ENCODE data around the gene KCNAB2.

The KCNAB2 gene

GRCh38 chr1:6045561-6045960, at the start of gene KCNAB2:
Gene KCNAB2 (plus strand): TSS chr1:6045888. CDS start chr1:6051537, 5,649 bp downstream.
- DNase-seq (ENCODE audit: extremely low read depth in 1 of 2, low read depth in 1 of 2): no peak

- no peak for DNase-seq (ENCODE audit: extremely low read depth in 1 of 2, low read depth in 1 of 2)
These were observed 48.9 kb upstream of the KCNAB2 start for GRCh38 chr1:5996641-5997270.

- no peak for DNase-seq (ENCODE audit: extremely low read depth in 1 of 2, low read depth in 1 of 2)
These were observed 48.4 kb upstream of the KCNAB2 start for GRCh38 chr1:5997316-5997715.

DNA sequence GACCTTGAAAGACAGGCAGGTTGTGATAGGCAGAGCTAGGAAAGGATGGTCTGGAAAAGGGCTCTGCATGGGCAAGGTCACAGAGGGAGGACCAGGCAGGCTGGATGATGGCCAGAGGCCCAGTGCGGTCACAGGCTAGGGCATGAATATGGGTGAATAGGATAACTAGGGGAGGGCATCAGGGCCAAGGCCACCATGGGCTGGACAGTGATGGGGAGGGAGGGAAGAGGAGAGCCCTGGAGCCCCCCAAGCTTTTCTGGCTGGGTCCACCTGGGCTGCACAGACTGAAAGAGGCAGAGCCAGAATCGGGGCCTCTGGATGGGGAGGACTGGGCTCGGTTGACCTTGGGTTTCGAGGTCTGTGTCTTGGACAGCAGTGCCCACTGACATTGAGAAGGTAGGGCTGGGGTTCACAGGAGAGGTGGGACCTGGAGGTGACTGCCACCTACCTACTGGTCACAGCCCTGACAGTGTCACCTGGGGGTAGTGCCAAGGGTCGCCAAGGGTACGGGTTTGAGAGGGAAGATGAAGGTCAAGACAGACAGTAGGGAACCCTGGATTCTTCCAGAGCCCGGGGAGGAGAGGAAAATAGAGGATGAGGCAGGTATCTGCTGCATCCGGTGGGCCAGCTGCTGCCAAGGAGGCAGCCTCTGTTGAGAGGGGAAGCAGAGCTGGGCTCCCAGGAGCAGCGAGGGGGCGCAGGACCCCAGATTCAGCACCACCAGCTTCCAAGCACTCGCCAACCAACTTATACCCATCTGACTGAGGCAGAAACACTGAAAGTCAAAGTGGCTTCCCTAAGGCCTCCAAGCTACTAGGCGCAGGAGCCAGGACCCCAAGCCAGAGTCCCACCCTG, 47.4 kb upstream of the KCNAB2 start:
- no peak for DNase-seq (ENCODE audit: extremely low read depth in 1 of 2, low read depth in 1 of 2)

DNA sequence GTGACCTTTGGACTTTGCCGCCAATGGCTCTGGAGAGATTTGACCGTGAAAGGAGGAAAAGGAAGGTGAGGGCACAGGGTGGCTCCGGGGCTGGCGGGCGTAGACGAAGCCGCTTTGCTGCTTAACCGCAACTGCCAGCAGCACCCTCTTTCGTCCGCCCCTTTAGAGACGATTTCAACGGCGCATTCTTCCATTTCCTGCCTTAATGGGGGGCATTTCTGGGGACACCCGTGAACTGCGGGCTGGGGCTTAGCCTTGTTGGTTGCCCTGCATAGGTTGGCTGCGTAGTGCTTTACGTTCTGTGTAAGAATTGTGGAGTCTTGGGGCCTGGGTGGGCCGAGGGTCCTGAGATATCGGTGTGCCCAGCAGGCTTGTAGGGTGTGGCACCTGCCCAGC, 46.8 kb upstream of the KCNAB2 start:
- no peak for DNase-seq (ENCODE audit: extremely low read depth in 1 of 2, low read depth in 1 of 2)

DNA sequence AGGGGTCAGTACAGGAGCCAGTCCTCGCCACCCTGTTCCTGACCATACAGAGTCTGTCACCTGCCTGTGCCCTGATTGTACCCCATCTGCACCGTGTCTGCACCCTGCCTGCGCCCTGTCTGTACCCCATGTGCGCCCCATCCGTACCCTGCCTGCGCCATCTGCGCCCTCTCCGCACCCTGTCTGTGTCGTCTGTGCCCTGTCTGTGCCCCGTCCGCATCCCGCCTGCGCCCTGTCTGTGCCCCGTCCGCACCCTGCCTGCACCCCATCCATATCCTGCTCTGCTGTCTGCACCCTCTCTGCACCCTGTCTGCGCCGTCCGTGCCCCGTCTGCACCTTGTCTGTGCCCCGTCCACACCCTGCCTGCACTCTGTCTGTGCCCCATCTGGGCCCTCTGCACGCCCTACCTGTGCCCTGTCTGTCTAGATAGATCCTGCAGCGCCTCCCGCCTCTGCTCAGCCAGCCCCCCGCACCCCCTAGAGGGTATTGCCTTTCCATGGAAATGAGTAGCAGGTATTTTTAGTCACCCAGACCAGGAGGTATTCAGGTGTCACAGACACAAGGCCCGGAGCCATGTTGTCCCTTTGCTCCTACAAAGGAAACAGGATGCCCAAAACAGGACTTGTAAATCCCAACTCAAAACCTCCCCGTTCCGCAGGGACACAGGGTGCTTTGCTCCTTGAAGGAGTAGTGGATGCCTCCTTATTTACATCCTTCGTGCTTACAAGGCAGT, 45.8 kb upstream of the KCNAB2 start:
- no peak for DNase-seq (ENCODE audit: extremely low read depth in 1 of 2, low read depth in 1 of 2)

DNA sequence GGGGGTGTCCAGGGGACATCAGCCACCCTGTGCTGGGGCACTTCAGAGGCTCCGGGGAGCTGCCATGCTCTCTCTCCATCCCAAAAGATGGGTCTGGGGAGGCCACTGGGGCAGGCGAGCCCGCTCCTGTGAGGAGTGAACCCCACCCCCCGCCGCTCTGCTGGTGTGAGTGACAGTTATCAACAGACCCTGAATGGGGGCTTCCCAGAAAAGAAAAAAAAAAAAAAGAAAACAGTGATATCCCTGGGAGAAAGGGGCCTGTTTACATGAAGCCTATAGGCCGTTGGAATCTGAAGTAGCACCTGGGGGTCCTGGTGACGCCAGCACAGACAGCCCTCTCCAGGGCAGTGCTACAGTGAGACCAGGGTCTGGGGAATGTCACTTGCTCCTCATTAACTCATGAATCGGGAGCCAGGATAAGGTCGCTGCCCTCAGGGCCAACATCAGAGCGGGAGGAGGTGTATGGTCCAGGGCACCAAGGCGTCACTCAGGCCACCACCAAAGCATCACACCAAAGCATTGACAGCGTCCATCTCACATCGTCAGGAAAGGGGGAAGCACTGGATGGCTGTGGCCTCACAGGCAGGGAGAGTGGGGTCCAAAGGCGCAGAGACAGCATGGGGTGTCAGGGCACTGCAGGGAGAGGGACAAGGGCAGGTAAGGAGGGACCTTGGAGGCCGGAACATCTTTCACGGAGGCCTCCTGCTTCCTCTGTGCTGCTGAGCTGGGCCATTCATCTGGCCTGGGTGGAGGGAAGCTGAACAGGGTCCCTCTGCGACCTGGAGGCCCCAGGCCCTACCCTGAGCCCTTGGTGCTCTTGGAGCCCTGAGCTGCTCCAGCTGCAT, 45.0 kb upstream of the KCNAB2 start:
- DNase-seq (ENCODE audit: extremely low read depth in 1 of 2, low read depth in 1 of 2): no peak

- no peak for DNase-seq (ENCODE audit: extremely low read depth in 1 of 2, low read depth in 1 of 2)
These were observed 43.6 kb upstream of the KCNAB2 start for GRCh38 chr1:6001992-6002576.

DNA sequence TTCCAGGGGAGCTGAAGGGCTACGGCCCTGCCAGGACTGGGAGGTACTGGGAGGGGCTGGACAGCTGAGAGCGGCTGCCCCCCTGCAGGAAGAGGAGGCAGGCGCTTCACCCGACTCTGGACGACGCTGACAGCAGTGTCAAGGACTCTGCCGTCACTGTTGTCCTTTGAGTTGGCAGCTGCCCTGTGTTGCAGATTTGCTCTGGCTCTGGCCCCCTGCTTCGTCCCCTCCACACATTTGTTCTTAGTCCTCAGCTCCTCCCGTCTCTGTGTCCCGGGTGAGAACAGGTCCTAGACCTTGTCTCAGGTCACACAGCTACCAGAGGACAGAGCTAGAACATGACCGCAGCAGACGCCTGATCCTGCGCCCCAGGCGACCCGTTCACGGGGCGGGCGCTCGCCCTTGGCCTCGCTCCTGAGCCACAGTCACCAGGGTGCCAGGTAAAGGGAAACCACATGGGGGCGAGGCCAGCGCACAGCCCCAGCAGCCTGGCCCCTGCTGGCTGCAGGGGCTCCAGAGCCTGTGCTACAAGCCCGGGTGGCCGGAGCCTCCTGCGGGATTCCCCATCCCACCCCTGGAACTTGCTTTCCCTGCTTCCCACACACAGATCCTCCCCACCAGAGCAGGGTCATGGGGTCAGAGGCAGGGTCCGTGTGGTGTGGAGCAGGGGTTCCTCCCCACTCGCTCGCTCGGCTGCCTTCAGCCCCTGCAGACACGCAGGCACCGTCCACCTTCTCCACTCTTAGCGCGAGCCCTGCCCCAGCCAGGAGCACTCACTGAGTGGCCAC, 42.8 kb upstream of the KCNAB2 start:
- no peak for DNase-seq (ENCODE audit: extremely low read depth in 1 of 2, low read depth in 1 of 2)

GRCh38 chr1:6003568-6004411, 41.9 kb upstream of the KCNAB2 start:
- DNase-seq (ENCODE audit: extremely low read depth in 1 of 2, low read depth in 1 of 2): no peak

DNA sequence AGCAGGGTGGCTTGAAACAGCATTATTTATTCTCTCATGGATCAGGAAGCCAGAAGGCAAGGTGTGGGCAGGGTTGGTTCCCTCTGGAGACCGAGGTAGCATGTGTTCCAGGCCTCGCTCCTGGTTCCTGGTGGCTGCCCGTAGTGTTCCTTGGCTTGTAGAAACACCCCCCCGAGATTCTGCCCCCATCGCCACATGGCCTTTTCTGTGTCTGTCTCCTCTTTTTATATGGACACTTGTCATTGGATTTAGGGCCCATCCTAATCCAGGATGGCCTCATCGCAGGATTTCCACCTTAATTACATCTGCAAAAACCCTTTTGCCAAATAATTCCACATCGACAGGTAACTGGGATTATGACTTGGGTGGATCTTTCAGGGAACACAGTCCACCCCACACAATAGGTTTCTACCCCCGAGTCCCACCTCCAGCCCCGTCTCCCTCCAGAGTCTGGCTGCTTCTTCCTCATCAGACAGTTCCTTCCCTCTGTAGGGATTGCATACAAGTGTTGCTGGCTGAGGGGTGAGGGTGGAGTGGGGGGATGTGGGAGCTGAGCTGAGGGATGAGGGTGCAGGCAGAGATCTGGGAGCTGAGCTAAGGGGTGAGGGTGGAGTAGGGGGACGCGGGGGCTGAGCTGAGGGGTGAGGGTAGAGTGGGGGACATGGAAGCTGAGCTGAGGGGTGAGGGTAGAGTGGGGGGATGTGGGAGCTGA, 41.1 kb upstream of the KCNAB2 start:
- no peak for DNase-seq (ENCODE audit: extremely low read depth in 1 of 2, low read depth in 1 of 2)

DNA sequence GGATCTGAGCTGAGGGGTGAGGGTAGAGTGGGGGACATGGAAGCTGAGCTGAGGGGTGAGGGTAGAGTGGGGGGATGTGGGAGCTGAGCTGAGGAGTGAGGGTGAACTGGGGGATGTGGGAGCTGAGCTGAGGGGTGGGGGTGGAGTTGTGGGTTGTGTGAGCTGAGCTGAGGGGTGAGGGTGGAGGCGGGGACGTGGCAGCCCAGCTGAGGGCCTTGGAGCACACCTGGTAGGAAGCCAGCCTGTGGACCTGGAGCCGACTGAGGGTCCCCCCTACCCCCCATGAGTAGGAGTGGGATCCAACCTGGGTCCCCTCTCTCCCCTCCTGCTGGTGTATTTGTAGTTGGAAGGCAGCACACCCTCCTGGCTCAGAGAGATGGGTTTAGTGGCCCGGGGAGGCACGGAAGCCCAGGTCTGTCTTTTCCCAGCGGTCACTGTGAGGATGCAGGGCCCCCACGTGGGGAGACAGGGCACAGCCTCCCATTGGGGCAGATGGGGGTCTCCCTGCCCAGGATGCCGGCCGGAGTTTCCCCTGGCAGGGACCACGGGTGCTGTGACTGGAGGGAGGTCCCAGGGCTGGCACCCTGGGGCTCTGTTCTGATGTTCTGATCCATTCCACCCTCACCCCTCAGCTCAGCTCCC, 40.3 kb upstream of the KCNAB2 start:
- DNase-seq (ENCODE audit: extremely low read depth in 1 of 2, low read depth in 1 of 2): no peak

- no peak for DNase-seq (ENCODE audit: extremely low read depth in 1 of 2, low read depth in 1 of 2)
These were observed 38.8 kb upstream of the KCNAB2 start for GRCh38 chr1:6006882-6007281.

DNA sequence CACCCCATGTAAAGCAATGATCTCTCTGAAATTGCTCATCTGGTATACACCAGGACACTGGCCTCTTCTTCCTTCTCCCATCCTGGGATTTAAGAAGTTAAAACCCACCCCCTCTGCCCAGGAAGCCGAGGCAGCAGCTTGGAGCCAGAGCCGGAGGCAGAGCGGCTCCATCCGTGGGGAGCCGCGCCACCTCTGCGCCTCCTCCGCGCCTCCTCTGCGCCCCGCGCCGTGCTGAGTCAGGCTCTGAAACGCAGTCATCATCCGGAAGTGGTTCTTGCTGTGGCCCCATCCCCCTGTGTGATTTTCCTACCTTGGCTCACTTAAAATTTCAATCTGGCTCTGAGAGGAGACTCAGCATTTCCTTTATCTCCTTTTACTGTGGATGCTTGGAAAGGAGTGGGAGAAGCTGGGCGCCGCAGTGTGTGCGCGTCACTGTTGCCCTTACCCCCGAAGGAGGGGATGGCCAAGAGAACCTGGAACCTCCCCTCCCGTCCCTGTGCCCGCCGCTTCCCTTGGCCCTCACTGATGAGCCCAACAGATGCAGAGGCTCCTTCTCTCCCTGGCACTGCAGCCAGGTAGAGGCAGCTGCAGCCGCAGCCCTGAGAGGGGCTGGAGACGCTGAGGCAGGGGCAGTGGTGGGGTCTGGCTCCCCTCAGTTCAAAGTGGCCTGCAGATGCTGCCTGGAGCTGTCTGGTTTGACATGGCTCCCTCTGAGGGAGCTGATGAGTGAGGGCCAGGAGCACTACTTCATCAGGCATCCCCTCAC, 38.2 kb upstream of the KCNAB2 start:
- no peak for DNase-seq (ENCODE audit: extremely low read depth in 1 of 2, low read depth in 1 of 2)

- DNase-seq (ENCODE audit: extremely low read depth in 1 of 2, low read depth in 1 of 2): no peak
These were observed 37.6 kb upstream of the KCNAB2 start for GRCh38 chr1:6008084-6008415.

- no peak for DNase-seq (ENCODE audit: extremely low read depth in 1 of 2, low read depth in 1 of 2)
These were observed 37.0 kb upstream of the KCNAB2 start for GRCh38 chr1:6008696-6009095.

Data from activated CD8-positive, alpha-beta memory T cell treated with anti-CD3 and anti-CD28 coated beads for 1 hour (primary cell).